ENCODE measurements around the gene NOTCH4. TPM values are rescaled to one million over a fixed set of nuclear protein-coding genes. Genes with fewer than 3 reads are reported as not detected.
"Not testable (repeated sequence)": the region's sequence is repeated elsewhere in the genome, so short reads cannot be mapped to it uniquely, and the experiment has no call there.

NOTCH4 gene
- total RNA-seq, 1 donor from 2014 or later: 242 TPM

GRCh38 chr6:32194825-32195651 lies 28.8 kb downstream of the NOTCH4 start:
- DNase-seq (ENCODE audit: extremely low read depth, low read depth, low spot score): no peak

- DNase-seq (ENCODE audit: extremely low read depth, low read depth, low spot score): no peak
These were observed 29.5 kb downstream of the NOTCH4 start for GRCh38 chr6:32194388-32194787.

- not testable (repeated sequence) for DNase-seq (ENCODE audit: extremely low read depth, low read depth, low spot score)
These were observed 30.8 kb downstream of the NOTCH4 start for GRCh38 chr6:32193096-32193495.

- no peak for DNase-seq (ENCODE audit: extremely low read depth, low read depth, low spot score)
These were observed 31.2 kb downstream of the NOTCH4 start, which contains the start of gene GPSM3 for GRCh38 chr6:32192608-32193039. GPSM3 (minus strand) TSS chr6:32192643; CDS start chr6:32192513, 130 bp downstream.

GRCh38 chr6:32191696-32192607 lies 31.9 kb downstream of the NOTCH4 start:
- no peak for DNase-seq (ENCODE audit: extremely low read depth, low read depth, low spot score)

- DNase-seq (ENCODE audit: extremely low read depth, low read depth, low spot score): no peak
These were observed 32.8 kb downstream of the NOTCH4 start for GRCh38 chr6:32190911-32191677.

- DNase-seq (ENCODE audit: extremely low read depth, low read depth, low spot score): no peak
These were observed 33.6 kb downstream of the NOTCH4 start, which contains the start of gene PBX2 for GRCh38 chr6:32190054-32190851. PBX2 (minus strand) TSS chr6:32190202; CDS start chr6:32189915, 287 bp downstream.

GRCh38 chr6:32189742-32190053 lies 34.2 kb downstream of the NOTCH4 start:
- no peak for DNase-seq (ENCODE audit: extremely low read depth, low read depth, low spot score)

GRCh38 chr6:32189069-32189741 lies 34.7 kb downstream of the NOTCH4 start:
- DNase-seq (ENCODE audit: extremely low read depth, low read depth, low spot score): no peak

GRCh38 chr6:32188381-32189068 lies 35.3 kb downstream of the NOTCH4 start:
- DNase-seq (ENCODE audit: extremely low read depth, low read depth, low spot score): no peak

GRCh38 chr6:32187725-32188380 lies 36.0 kb downstream of the NOTCH4 start:
- not testable (repeated sequence) for DNase-seq (ENCODE audit: extremely low read depth, low read depth, low spot score)

- DNase-seq (ENCODE audit: extremely low read depth, low read depth, low spot score): no peak
These were observed 36.7 kb downstream of the NOTCH4 start for GRCh38 chr6:32187009-32187709.

GRCh38 chr6:32186151-32186840 lies 37.6 kb downstream of the NOTCH4 start:
- DNase-seq (ENCODE audit: extremely low read depth, low read depth, low spot score): not testable (repeated sequence)

GRCh38 chr6:32185681-32186131 lies 38.2 kb downstream of the NOTCH4 start:
- not testable (repeated sequence) for DNase-seq (ENCODE audit: extremely low read depth, low read depth, low spot score)

- DNase-seq (ENCODE audit: extremely low read depth, low read depth, low spot score): no peak
These were observed 39.7 kb downstream of the NOTCH4 start, which contains the start of gene AGER for GRCh38 chr6:32184084-32184640. AGER (minus strand) TSS chr6:32184253; CDS start chr6:32184222, 31 bp downstream.

- DNase-seq (ENCODE audit: extremely low read depth, low read depth, low spot score): no peak
These were observed 40.3 kb downstream of the NOTCH4 start for GRCh38 chr6:32183483-32184083.
